HG02870 (cell line): ENCODE results near the gene FZD10.

ENCODE experiments used
- ATAC-seq: cut with Tn5 transposase; IDR thresholded peaks from one replicate; pipeline ENCODE4 v1.9.1; 2021; ENCODE audit warnings: mild to moderate bottlenecking, moderate library complexity; ENCODE audit not compliant: unreplicated experiment

The FZD10 gene

DNA sequence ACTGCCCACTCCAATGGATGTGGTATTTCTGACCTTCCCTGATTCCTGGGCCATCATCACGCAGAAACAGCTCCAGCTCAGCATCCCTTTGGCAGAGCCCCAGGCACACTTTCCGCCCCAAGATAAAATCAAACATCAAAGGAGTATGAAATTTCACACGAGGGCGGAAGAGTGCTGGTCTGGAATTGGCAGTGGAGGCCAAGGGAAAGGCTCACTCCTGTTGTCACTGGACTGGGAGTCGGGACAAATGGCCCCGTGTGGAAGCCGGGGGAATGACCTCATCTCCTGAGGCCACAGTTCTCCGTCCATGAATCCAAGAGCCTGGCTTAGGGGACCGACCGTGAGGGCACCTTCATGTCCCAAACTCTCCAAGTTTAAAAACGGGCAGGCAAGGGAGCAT, 40.9 kb downstream of the FZD10 start:
- ATAC-seq = no peak

DNA sequence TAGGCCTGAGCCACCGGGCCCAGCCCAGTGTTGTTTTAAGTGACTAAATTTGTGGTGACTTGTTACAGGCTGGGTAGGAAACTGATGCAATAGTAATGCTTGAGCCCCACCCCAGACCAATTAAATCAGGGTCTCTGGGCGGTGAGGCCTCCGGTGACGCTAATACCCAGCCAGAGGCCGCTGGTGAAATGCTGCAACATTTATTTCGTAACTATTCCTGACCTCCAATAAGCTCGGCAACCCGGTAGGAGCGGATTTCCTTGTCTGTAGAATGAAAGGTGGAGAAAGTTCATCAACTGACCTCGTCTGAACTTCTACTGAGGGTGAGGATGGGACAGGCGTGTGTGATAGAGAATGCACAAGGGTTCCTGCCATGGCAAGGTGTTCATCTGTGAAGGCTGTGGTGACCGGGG, 42.3 kb downstream of the FZD10 start:
- no peak for ATAC-seq

DNA sequence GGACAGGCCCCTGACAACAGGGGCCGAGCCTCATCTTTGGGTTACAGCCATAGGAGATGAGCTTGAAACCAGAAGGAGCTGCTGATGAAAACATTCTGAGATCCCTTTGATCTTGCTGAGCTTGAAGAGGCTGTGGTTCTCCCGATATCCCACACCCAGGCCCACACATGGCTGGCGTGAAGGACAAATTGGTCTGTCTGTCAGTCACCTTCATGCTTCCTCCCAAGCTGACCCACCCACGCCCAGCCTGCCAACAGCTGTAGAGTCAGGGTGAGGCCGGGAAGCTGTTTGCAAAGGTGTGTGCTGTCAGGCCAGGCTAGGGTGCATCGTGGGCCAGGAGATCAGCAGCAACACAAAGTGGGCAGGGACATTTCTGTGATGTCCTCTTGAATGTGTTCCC, 43.2 kb downstream of the FZD10 start:
- no peak for ATAC-seq

DNA sequence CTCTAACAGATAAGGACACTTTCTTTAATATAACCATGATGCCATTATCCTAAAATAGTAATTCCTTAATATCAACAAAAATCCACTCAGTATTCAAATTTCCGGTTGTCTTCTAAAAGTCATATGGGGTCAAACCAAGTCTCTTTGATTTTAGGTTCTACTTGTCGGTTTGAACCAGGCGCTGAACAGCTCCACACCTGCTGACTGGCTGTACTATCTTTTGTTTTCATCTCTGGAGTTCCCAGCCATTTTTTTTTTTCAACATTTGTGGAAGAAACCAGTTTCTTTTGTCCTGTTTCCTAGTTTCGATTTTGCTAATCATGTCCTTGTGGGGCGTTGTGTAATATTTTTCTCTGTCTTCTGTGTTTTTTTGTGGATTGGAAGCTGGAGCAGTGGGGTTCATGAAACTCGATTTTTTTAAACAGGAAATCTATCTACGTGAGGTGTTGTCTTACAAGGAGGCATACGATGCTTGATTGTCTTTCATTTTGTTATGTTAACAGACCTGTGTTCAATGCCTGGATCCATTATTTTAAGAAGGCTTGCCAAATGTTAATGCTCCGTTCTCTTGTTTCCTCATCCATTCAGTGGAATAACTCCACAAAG, 50.2 kb downstream of the FZD10 start:
- no peak for ATAC-seq

DNA sequence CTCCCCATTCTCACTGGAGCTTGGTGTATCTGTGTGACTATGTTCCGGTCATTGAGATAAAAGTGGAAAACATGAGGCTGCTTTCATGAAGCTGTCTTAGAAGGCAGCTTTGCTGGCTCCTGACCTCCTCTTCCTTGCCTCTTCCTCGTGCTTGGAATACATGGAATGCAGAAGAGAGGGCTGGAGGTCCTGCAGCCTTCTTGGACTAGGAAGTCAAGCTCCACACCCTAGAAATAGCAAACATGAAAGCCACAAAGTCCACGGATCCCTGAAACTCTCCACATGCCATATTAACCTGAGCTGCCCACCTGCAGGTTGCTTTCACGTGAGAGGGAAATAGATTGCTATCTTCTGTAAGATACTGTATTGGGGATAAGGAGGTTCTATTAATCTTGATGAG, 51.0 kb downstream of the FZD10 start:
- ATAC-seq = no peak

DNA sequence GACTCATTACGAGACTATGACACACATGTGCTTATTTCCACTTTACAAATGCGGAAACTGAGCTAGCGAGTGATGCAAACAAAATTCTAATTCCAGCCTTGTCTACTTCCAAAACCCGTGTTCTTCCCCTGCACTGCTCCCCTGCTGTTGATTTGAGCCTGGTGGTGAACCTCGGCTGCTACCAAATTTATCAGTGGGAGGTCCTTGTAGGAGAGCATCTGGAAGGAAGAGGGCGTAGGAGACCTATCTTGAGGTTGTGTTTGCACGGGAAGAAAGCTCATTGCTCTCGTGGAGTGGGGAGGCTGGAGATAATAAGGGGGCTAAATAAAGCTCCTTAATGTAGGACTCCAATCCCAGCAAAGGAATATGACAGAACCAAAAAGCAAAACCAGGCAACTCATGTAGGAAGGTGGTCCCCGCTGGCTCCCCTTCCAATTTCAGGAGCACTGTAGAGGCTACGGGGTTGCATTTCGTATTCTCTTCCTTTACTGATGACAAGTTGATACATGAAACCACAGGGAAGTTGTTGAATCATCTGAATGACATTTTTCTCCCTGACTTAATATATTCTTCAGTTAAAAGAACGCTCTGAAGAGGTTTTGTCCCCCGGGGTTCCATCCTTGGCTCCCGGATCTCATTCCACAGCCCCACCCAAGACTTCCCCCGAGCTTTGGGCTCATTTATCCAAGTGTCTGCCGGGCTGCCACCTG, 52.6 kb downstream of the FZD10 start:
- ATAC-seq = no peak
